Suprapubic skin (tissue), 4 donors: ENCODE measurements around the gene C3. TPM values are rescaled to one million over a fixed set of nuclear protein-coding genes. Genes with fewer than 3 reads are reported as not detected.

Experiments
- DNase-seq, 2 donors: peaks; one replicate each; pipeline ENCODE4 v3.0.0-alpha.2; 2019; ENCODE audit warnings: low spot score in 2 of 2
- H3K27ac ChIP-seq: fragments of 200-600 bp; sonication (generic); one replicate; pipeline ENCODE4 v1.5.1; 2019
- H3K27me3 ChIP-seq: fragments of 200-600 bp; sonication (generic); one replicate; pipeline ENCODE4 v1.5.1; 2019
- H3K36me3 ChIP-seq: fragments of 200-600 bp; sonication (generic); one replicate; pipeline ENCODE4 v1.5.1; 2019
- H3K4me1 ChIP-seq: fragments of 200-600 bp; sonication (generic); one replicate; pipeline ENCODE4 v1.5.1; 2019
- H3K4me3 ChIP-seq: fragments of 200-600 bp; sonication (generic); one replicate; pipeline ENCODE4 v1.5.1; 2019; ENCODE audit warnings: mild to moderate bottlenecking
- H3K9me3 ChIP-seq: fragments of 200-600 bp; sonication (generic); one replicate; pipeline ENCODE4 v1.5.1; 2019
- CTCF ChIP-seq, 2 donors: fragments of 200-600 bp in 1 of 2; fragments of 450-650 bp in 1 of 2; sonication (generic) in 1 of 2; IDR thresholded peaks; one replicate each; pipeline ENCODE4 v1.5.1; 2016 to 2019; ENCODE audit warnings: antibody characterized with exemption in 2 of 2, mild to moderate bottlenecking in 1 of 2, moderate library complexity in 1 of 2
- EP300 ChIP-seq: sonication (generic); formaldehyde crosslinking; IDR thresholded peaks from one replicate; pipeline ENCODE4 v1.6.1; 2017; ENCODE audit warnings: antibody characterized with exemption
- POLR2A ChIP-seq, 2 donors: fragments of 450-650 bp; IDR thresholded peaks; one replicate each; pipeline ENCODE4 v1.6.1; 2017; ENCODE audit warnings: antibody characterized with exemption in 2 of 2, mild to moderate bottlenecking in 2 of 2, moderate library complexity in 2 of 2
- POLR2AphosphoS5 ChIP-seq, 3 donors: sonication (generic); formaldehyde crosslinking; IDR thresholded peaks; one replicate each; pipeline ENCODE4 v1.6.1; 2017; ENCODE audit warnings: antibody characterized with exemption in 3 of 3
- WGBS: methylation state at CpG from one replicate; pipeline ENCODE4 v1.1.5; 2018; 5-methylcytosine and 5-hydroxymethylcytosine counted together
- total RNA-seq, 4 donors: library from RNA; depleted of rRNA; stranded (reverse); fragments of >200 nt; gene quantifications; one replicate each; pipeline ENCODE4 v1.1.0, GENCODE V29; 2016

The C3 gene
- total RNA-seq, 4 donors from 2014 or later: 55.3 to 109 (median 86.8) TPM

DNA sequence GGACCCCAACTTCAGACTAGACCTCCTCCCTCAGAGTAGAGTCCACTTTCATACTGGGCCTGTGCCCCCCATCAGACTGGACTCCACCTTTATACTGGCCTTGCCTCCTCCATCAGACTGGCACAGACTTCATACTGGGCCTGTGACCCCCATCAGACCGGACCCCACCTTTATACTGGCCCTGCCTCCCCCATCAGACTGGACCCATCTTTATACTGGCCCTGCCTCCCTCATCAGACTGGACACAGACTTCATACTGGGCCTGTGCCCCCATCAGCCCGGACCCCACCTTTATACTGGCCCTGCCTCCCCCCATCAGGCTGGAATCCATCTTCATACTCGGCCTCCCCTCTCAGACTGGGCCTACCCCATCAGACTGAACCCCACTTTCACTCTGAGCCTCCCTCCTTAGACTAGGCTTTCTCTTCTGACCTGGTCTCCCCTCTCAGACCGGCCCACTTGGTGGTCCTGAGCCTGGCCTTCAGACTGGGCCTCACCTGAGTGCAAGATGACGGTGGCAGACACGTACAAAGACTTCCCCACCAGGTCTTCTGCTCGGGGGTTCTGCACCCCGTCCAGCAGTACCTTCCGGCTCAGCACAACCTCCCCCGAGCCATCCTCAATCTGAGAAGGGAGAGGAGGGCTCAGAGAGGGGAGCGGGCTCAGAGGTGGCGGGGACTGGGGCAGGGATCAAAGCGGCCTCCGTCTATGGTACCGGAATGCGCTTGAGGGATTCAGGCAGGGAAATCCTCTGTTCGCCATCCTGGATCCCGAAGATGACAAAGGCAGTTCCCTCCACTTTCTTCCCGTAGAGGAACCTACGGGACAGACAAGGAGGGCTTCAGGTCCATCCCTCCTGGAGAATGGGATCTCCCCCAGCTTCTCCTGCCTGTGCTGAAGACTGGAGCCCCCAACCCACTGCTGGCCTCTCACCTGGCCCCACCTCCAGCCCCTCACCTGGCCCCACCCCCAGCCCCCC is 7.5 kb downstream of the C3 start:
- WGBS: 91% methylated on average over 20 of the region's 20 CpGs
- Histone ChIP-seq H3K27ac (no peak overlapping the region), H3K9me3 (no peaks in the 10 kb centered on the region), H3K27me3 (peaks cover 19% of the 10 kb centered on the region), H3K4me3 (no peak overlapping the region), H3K4me1 (peaks cover 4% of the 10 kb centered on the region), H3K36me3 (no peaks in the 10 kb centered on the region)
- DNase-seq: no peak
- no peak for TF ChIP-seq EP300
- TF ChIP-seq POLR2AphosphoS5 (IDR thresholded peaks at IDR 0.05): no peak

DNA sequence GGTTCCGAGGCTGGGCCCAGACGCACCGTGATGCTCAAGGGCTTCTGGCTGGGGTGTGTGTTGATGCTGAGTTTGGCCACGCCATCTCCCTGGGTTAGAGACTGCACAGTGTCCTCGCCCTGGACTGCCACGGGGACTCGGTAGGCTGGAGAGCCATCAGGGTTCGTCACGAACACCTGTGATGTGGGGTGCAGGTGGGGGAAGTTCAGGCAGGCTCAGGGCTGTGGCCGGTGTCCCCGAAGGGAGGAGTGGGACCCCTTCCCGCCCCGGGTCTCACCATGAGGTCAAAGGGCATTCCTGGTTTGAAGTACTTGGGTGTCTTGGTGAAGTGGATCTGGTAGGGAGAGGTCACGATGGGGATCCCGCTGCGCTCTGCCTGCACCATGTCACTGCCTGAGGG is 8.2 kb downstream of the C3 start:
- Histone ChIP-seq H3K27me3 (peaks cover 26% of the 10 kb centered on the region), H3K27ac (no peak overlapping the region), H3K36me3 (no peaks in the 10 kb centered on the region), H3K9me3 (no peaks in the 10 kb centered on the region), H3K4me3 (no peak overlapping the region), H3K4me1 (peaks cover 4% of the 10 kb centered on the region)
- 92% methylated on average over 6 of the region's 16 CpGs for WGBS
- no peak for DNase-seq
- TF ChIP-seq CTCF (IDR thresholded peaks at IDR 0.05): no peak
- no peak for TF ChIP-seq POLR2AphosphoS5 (IDR thresholded peaks at IDR 0.05)
- no peak for TF ChIP-seq EP300
- no peak for TF ChIP-seq POLR2A (IDR thresholded peaks at IDR 0.05)

GRCh38 chr19:6711605-6712004 is 8.8 kb downstream of the C3 start:
- no peaks in the 10 kb centered on the region for H3K36me3 ChIP-seq
- no peak for DNase-seq
- no peaks in the 10 kb centered on the region for H3K9me3 ChIP-seq
- H3K27me3 ChIP-seq: peaks cover 30% of the 10 kb centered on the region
- H3K4me3 ChIP-seq: no peak overlapping the region
- peaks cover 4% of the 10 kb centered on the region for H3K4me1 ChIP-seq
- 75% methylated on average over 9 of the region's 10 CpGs for WGBS
- H3K27ac ChIP-seq: no peak overlapping the region
- no peak for TF ChIP-seq EP300
- no peak for TF ChIP-seq POLR2A (IDR thresholded peaks at IDR 0.05)
- TF ChIP-seq CTCF (IDR thresholded peaks at IDR 0.05): no peak

- Histone ChIP-seq H3K27me3 (peaks cover 30% of the 10 kb centered on the region), H3K27ac (no peak overlapping the region), H3K9me3 (no peaks in the 10 kb centered on the region), H3K36me3 (no peaks in the 10 kb centered on the region), H3K4me3 (no peak overlapping the region), H3K4me1 (peaks cover 4% of the 10 kb centered on the region)
- 64% methylated on average over 8 of the region's 9 CpGs for WGBS
- no peak for DNase-seq
- TF ChIP-seq EP300: no peak
- no peak for TF ChIP-seq POLR2AphosphoS5 (IDR thresholded peaks at IDR 0.05)
- TF ChIP-seq POLR2A (IDR thresholded peaks at IDR 0.05): no peak
- TF ChIP-seq CTCF (IDR thresholded peaks at IDR 0.05): no peak
Measured at GRCh38 chr19:6711078-6711361, 9.4 kb downstream of the C3 start.

GRCh38 chr19:6710273-6711077 is 10.0 kb downstream of the C3 start:
- no peak for TF ChIP-seq POLR2A (IDR thresholded peaks at IDR 0.05)
- no peak for TF ChIP-seq EP300
- TF ChIP-seq POLR2AphosphoS5 (IDR thresholded peaks at IDR 0.05): no peak
- TF ChIP-seq CTCF (IDR thresholded peaks at IDR 0.05): no peak
- Histone ChIP-seq H3K4me1 (peaks cover 4% of the 10 kb centered on the region), H3K27ac (no peak overlapping the region), H3K36me3 (no peaks in the 10 kb centered on the region), H3K4me3 (no peak overlapping the region), H3K9me3 (no peaks in the 10 kb centered on the region), H3K27me3 (peaks cover 30% of the 10 kb centered on the region)
- peak in 1 of 2 donors; percentile 58 for DNase-seq
- WGBS: 26% methylated on average over 24 of the region's 30 CpGs
